IMR-90 (cell line): ENCODE results near the gene ZG16B. TPM values are rescaled to one million over a fixed set of nuclear protein-coding genes. Genes with fewer than 3 reads are reported as not detected.

Experiments
- ATAC-seq: fragments of 200-7000 bp; cut with Tn5 transposase; 2 replicates; pipeline ENCODE4 v1.9.1; 2020; ENCODE audit warnings: low read depth, mild to moderate bottlenecking, moderate library complexity
- BruUV-seq: library from RNA; stranded (reverse); fragments of 400-500 nt; replicated peaks from 2 replicates; lab custom pipeline; 2021; lab: Mats Ljungman, UMichigan
- CTCF ChIA-PET: fragments of 300-600 bp; formaldehyde crosslinking; extraction: SDS; loops from one replicate; lab custom pipeline; 2021; ENCODE audit warnings: antibody characterized with exemption; lab: Yijun Ruan, JAX
- POLR2A ChIA-PET: fragments of 300-600 bp; sonication (Branson Sonifier 250); formaldehyde crosslinking; loops from one replicate; lab custom pipeline; 2022; ENCODE audit warnings: antibody characterized with exemption; ENCODE audit not compliant: unreplicated experiment; lab: Charles Lee
- DNase-seq: peaks from one replicate; pipeline ENCODE4 v3.0.0; 2013
- H2AFZ ChIP-seq: replicated peaks from 2 replicates; pipeline ENCODE3; 2013; ENCODE audit warnings: low read length, mild to moderate bottlenecking; ENCODE audit not compliant: poor library complexity
- H2AK5ac ChIP-seq: 2 replicates; pipeline ENCODE4 v1.6.1; 2013; ENCODE audit warnings: low read depth, low read length, inconsistent platforms
- H2AK9ac ChIP-seq: replicated peaks from 2 replicates; pipeline ENCODE3; 2013; ENCODE audit warnings: mild to moderate bottlenecking, low read depth, low read length, moderate library complexity; ENCODE audit not compliant: poor library complexity
- H2BK120ac ChIP-seq: 2 replicates; pipeline ENCODE4 v1.6.1; 2013; ENCODE audit warnings: low read depth, low read length, inconsistent platforms
- H2BK15ac ChIP-seq: 3 replicates; pipeline ENCODE4 v1.6.1; 2013; ENCODE audit warnings: low read depth, low read length, inconsistent platforms
- H2BK20ac ChIP-seq: 2 replicates; pipeline ENCODE4 v1.6.1; 2013; ENCODE audit warnings: low read depth, mild to moderate bottlenecking, inconsistent platforms, low read length, moderate library complexity
- H2BK5ac ChIP-seq: 2 replicates; pipeline ENCODE4 v1.6.1; 2013; ENCODE audit warnings: mild to moderate bottlenecking, low read depth, low read length, inconsistent platforms; ENCODE audit not compliant: poor library complexity, severe bottlenecking
- H3K14ac ChIP-seq: replicated peaks from 2 replicates; pipeline ENCODE4 v1.6.1; 2013; ENCODE audit warnings: low read depth, low read length, inconsistent platforms
- H3K18ac ChIP-seq: 2 replicates; pipeline ENCODE4 v1.6.1; 2013; ENCODE audit warnings: low read depth, low read length, control low read depth
- H3K23ac ChIP-seq: 2 replicates; pipeline ENCODE4 v1.6.1; 2013; ENCODE audit warnings: low read depth, low read length, inconsistent platforms
- H3K27ac ChIP-seq: 2 replicates; pipeline ENCODE4 v1.5.1; 2013; ENCODE audit warnings: mild to moderate bottlenecking, control low read depth, low read length; ENCODE audit not compliant: insufficient read depth
- H3K27me3 ChIP-seq: 2 replicates; pipeline ENCODE4 v1.6.1; 2013; ENCODE audit warnings: low read length; ENCODE audit not compliant: control insufficient read depth, insufficient read depth
- H3K36me3 ChIP-seq: 2 replicates; pipeline ENCODE4 v1.6.1; 2013; ENCODE audit warnings: low read length, mixed read lengths; ENCODE audit not compliant: control insufficient read depth, insufficient read depth
- H3K4ac ChIP-seq: 2 replicates; pipeline ENCODE4 v1.6.1; 2013; ENCODE audit warnings: low read depth, low read length, inconsistent platforms
- H3K4me1 ChIP-seq: 2 replicates; pipeline ENCODE4 v1.6.1; 2013; ENCODE audit warnings: low read length, mixed read lengths; ENCODE audit not compliant: control insufficient read depth, insufficient read depth
- H3K4me2 ChIP-seq: 2 replicates; pipeline ENCODE4 v1.6.1; 2013; ENCODE audit warnings: low read depth, mild to moderate bottlenecking, control low read depth, low read length, moderate library complexity
- H3K4me3 ChIP-seq: 2 replicates; pipeline ENCODE4 v1.5.1; 2013; ENCODE audit warnings: low read depth, mild to moderate bottlenecking, control low read depth, low read length, moderate library complexity; ENCODE audit not compliant: insufficient read depth
- H3K56ac ChIP-seq: 2 replicates; pipeline ENCODE4 v1.6.1; 2013; ENCODE audit warnings: low read length, inconsistent platforms; ENCODE audit not compliant: insufficient read depth; ENCODE audit errors: extremely low read depth
- H3K79me1 ChIP-seq, 2 experiments: 2 replicates each; pipeline ENCODE4 v1.6.1; 2013; ENCODE audit warnings: low read length in 2 of 2, inconsistent platforms in 1 of 2, low read depth in 1 of 2
- H3K9ac ChIP-seq: 2 replicates; pipeline ENCODE4 v1.6.1; 2013; ENCODE audit warnings: low read depth, low read length, control low read depth
- H3K9me1 ChIP-seq: 2 replicates; pipeline ENCODE4 v1.6.1; 2013; ENCODE audit warnings: low read length, inconsistent platforms; ENCODE audit not compliant: insufficient read depth
- H3K9me3 ChIP-seq: 2 replicates; pipeline ENCODE4 v1.6.1; 2013; ENCODE audit warnings: low read length; ENCODE audit not compliant: control insufficient read depth, insufficient read depth
- H4K20me1 ChIP-seq: 2 replicates; pipeline ENCODE4 v1.6.1; 2013; ENCODE audit warnings: low read length, inconsistent platforms; ENCODE audit not compliant: insufficient read depth
- H4K5ac ChIP-seq: 2 replicates; pipeline ENCODE4 v1.6.1; 2013; ENCODE audit warnings: mild to moderate bottlenecking, low read depth, low read length, control low read depth
- H4K8ac ChIP-seq, 2 experiments: 2 replicates each; pipeline ENCODE4 v1.6.1; 2013; ENCODE audit warnings: low read depth in 2 of 2, low read length in 2 of 2, control low read depth in 1 of 2, inconsistent platforms in 1 of 2
- H4K91ac ChIP-seq: 2 replicates; pipeline ENCODE4 v1.6.1; 2013; ENCODE audit warnings: low read depth, low read length, inconsistent platforms; ENCODE audit not compliant: insufficient read depth
- BHLHE40 ChIP-seq: fragments of 150-350 bp; IDR thresholded peaks from 2 replicates; pipeline ENCODE4 v1.6.1; 2016; ENCODE audit warnings: mild to moderate bottlenecking, low read depth, low read length
- CEBPB ChIP-seq: IDR thresholded peaks from 2 replicates; pipeline ENCODE4 v1.6.1; 2012; ENCODE audit warnings: low read depth, low read length, improper control_type of control experiment
- MAZ ChIP-seq: IDR thresholded peaks from 2 replicates; pipeline ENCODE4 v1.6.1; 2012; ENCODE audit warnings: low read depth, mild to moderate bottlenecking, low read length, improper control_type of control experiment, moderate library complexity, borderline replicate concordance
- NFE2L2 ChIP-seq: fragments of 150-350 bp; IDR thresholded peaks from 2 replicates; pipeline ENCODE4 v1.6.1; 2016; ENCODE audit warnings: low read depth, mild to moderate bottlenecking, low read length
- RAD21 ChIP-seq: IDR thresholded peaks from 2 replicates; pipeline ENCODE4 v1.6.1; 2012; ENCODE audit warnings: low read length, improper control_type of control experiment
- SMC3 ChIP-seq: fragments of 150-350 bp; IDR thresholded peaks from 2 replicates; pipeline ENCODE4 v1.6.1; 2016; ENCODE audit warnings: low read depth, mild to moderate bottlenecking, antibody characterized with exemption, low read length, moderate library complexity
- WGBS, 2 experiments: methylation state at CpG; one replicate each; pipeline versions ENCODE4 v1.1.5 to v1.1.7; 2013; ENCODE audit warnings: missing lambda C conversion rate in 2 of 2; ENCODE audit not compliant: insufficient read length in 1 of 2; ENCODE audit errors: extremely low coverage in 2 of 2; 5-methylcytosine and 5-hydroxymethylcytosine counted together
- dilution Hi-C: fragments of 300-500 bp; cut with HindIII; formaldehyde crosslinking; loops from one replicate; pipeline ENCODE4 v1.14.3; 2018; ENCODE audit warnings: low sequenced_read_pairs; ENCODE audit not compliant: unreplicated experiment
- in situ Hi-C: fragments of 300-500 bp; cut with MboI; formaldehyde crosslinking; loops from 3 replicates; pipeline ENCODE4 v1.14.3; 2019; ENCODE audit warnings: low sequenced_read_pairs, inconsistent platforms, mixed read lengths
- intact Hi-C: fragments of 100-400 bp; cut with micrococcal nuclease; formaldehyde crosslinking; loops from 2 replicates; pipeline ENCODE4 v1.10.0; 2022
- polyA plus RNA-seq, 3 experiments: library from polyadenylated mRNA; depleted of rRNA; stranded (reverse); fragments of >200 nt; gene quantifications; 2 replicates each; pipeline ENCODE4 v1.2.3, GENCODE V29; 2012; ENCODE audit warnings: low replicate concordance in 1 of 3
- total RNA-seq: library from RNA; depleted of rRNA; stranded (reverse); fragments of >200 nt; gene quantifications from 2 replicates; pipeline ENCODE4 v1.2.3, GENCODE V29; 2012
- TF ChIP-seq, protein P1 (sequence below): conservative IDR thresholded peaks from 2 replicates; pipeline ENCODE4 v1.5.1; 2012; ENCODE audit warnings: mild to moderate bottlenecking, low read depth, low read length, improper control_type of control experiment
- TF ChIP-seq, protein P2 (sequence below): fragments of 150-350 bp; IDR thresholded peaks from 2 replicates; pipeline ENCODE4 v1.6.1; 2016; ENCODE audit warnings: low read depth, mild to moderate bottlenecking, low read length, moderate library complexity, borderline replicate concordance

Gene ZG16B
- total and polyA plus RNA-seq, 2 of the 4 experiments (the other 2 are of a cell fraction), result 0.54 to 0.65 TPM

DNA sequence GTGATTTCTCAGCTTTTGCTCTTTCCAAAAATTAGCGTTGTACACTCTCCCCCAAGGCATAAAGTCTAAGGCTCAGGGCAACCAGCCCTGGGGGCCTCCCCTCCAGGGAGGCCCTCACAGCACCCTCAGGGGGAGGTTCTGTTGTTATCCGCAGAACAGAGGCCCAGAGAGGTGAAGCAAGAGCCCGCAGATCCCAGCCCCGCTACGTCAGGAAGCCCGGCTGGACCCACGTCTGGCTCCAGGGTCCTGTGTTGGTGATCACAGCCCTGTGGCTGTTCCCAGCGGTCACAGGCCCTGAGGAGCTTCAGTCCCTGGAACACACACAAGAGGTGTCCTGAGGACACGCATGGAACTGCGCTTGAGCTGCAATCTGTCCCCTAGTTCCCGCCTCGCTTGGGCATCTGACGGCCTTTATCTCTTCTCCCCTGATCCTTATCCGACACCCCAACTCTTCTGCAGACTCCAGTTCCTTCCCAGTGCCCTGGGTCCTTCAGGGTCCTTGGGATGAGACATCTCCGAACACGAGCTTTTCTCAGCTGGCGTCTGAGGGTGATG is 1.1 kb upstream of the ZG16B start:
- Histone ChIP-seq H3K36me3 (no peaks in the 10 kb centered on the region), H2BK20ac (no peak overlapping the region), H3K14ac (no peak overlapping the region), H4K8ac (no peak overlapping the region), H3K79me1 (no peaks in the 10 kb centered on the region), H3K27me3 (peaks cover 53% of the 10 kb centered on the region), H3K4me2 (no peak overlapping the region), H2AK9ac (no peak overlapping the region), H4K91ac (no peak overlapping the region), H3K9me3 (no peaks in the 10 kb centered on the region), H3K27ac (no peak overlapping the region), H3K4ac (no peak overlapping the region), H3K56ac (no peak overlapping the region), H4K5ac (no peak overlapping the region), H3K4me3 (no peak overlapping the region), H3K23ac (no peak overlapping the region), H2BK15ac (no peak overlapping the region), H3K9me1 (no peaks in the 10 kb centered on the region), H2AK5ac (no peak overlapping the region), H2BK5ac (no peak overlapping the region), H2BK120ac (no peak overlapping the region), H2AFZ (no peak overlapping the region), H4K20me1 (no peaks in the 10 kb centered on the region), H3K4me1 (no peaks in the 10 kb centered on the region), H3K9ac (no peak overlapping the region), H3K18ac (no peak overlapping the region)
- dilution Hi-C loops, result no loop called here
- no peak for ATAC-seq
- TF ChIP-seq MAZ (no peak), CEBPB (no peak), RAD21 (no peak), NFE2L2 (no peak), SMC3 (no peak), BHLHE40 (no peak)
- TF ChIP-seq, protein P1, sequence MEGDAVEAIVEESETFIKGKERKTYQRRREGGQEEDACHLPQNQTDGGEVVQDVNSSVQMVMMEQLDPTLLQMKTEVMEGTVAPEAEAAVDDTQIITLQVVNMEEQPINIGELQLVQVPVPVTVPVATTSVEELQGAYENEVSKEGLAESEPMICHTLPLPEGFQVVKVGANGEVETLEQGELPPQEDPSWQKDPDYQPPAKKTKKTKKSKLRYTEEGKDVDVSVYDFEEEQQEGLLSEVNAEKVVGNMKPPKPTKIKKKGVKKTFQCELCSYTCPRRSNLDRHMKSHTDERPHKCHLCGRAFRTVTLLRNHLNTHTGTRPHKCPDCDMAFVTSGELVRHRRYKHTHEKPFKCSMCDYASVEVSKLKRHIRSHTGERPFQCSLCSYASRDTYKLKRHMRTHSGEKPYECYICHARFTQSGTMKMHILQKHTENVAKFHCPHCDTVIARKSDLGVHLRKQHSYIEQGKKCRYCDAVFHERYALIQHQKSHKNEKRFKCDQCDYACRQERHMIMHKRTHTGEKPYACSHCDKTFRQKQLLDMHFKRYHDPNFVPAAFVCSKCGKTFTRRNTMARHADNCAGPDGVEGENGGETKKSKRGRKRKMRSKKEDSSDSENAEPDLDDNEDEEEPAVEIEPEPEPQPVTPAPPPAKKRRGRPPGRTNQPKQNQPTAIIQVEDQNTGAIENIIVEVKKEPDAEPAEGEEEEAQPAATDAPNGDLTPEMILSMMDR, result no peak
- TF ChIP-seq, protein P2, sequence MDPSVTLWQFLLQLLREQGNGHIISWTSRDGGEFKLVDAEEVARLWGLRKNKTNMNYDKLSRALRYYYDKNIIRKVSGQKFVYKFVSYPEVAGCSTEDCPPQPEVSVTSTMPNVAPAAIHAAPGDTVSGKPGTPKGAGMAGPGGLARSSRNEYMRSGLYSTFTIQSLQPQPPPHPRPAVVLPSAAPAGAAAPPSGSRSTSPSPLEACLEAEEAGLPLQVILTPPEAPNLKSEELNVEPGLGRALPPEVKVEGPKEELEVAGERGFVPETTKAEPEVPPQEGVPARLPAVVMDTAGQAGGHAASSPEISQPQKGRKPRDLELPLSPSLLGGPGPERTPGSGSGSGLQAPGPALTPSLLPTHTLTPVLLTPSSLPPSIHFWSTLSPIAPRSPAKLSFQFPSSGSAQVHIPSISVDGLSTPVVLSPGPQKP, result no peak
- no TSS peak for BruUV-seq
- in situ Hi-C loops, result no loop called here
- DNase-seq, result no peak
- intact Hi-C loops, result no loop called here
- ChIA-PET CTCF (interaction anchor here (0.9 kb wide), 1 partner anchor 39 kb away, joined by 3 read pairs; no protein-coding TSS in a partner anchor), POLR2A (no interaction called here)
- WGBS, 2 experiments, result 71% methylated on average over 8 of the region's 17 CpGs; no CpG with 5 or more reads in 1 of the 2 experiments
